Smooth muscle cell of the brain vasculature (primary cell): ENCODE results near the gene VEPH1.

ENCODE experiments used
- DNase-seq: peaks from one replicate; pipeline ENCODE4 v3.0.0-alpha.2; 2012; ENCODE audit warnings: low read depth, low spot score

The VEPH1 gene

DNA sequence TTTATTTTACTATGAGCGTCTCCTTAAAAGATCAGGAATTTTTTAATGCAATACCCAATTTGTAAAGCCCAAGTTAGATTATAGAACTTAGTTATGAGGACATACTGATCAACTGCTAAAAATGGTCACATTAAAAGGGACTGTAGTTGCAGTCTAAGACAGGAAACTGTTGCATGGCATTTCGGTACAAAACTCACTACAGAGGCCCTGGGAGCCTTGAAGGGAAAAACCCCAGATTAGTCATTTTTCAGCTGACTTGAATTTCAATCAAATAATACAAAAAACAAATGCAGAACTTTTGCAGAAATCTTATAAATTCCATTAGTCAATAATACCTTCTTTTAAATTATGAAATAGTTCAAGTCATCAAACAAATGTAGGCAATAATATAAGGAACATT is 73.5 kb downstream of the VEPH1 start:
- no peak for DNase-seq

- no peak for DNase-seq
These were observed 74.4 kb downstream of the VEPH1 start for GRCh38 chr3:157428853-157429252.

DNA sequence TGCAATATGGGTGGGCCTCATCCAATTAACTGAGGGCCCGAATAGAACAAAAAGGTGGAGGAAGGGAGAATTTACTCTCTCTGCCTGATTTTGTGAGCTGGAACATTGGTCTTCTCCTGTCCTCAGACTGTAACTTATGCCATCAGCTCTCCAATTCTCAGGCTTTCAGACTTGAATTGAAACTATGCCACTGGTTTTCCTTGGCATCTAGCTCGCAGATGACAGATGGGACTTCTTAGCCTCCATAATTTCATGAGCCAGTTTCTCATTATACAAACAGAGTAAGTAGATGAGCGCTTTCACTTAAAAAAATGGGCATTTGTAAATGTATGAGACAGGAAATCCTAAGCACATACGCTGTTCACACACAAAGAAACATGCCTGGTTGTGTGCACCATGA is 75.3 kb downstream of the VEPH1 start:
- no peak for DNase-seq

DNA sequence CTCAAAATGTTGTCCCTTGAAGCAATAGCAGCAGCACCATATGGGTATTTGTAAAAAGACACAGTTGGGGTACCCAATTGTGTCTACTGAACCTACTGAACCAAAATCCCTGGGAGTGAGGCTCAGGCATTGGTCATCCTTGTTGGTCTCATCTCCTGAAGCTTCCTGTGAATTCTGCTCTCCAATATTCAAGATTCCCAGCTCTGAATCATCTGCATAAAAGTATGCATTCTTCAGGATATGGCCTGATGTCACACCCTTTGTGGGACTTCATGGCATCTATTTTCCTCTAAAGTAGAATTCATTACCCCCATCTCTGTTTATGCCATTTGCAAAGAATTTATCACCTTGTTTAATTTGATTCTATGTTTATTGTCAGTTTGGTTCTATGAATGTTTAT is 79.9 kb downstream of the VEPH1 start:
- no peak for DNase-seq

- DNase-seq: no peak
These were observed 82.5 kb downstream of the VEPH1 start for GRCh38 chr3:157420606-157421130.

- no peak for DNase-seq
These were observed 85.1 kb downstream of the VEPH1 start for GRCh38 chr3:157418104-157418503.

DNA sequence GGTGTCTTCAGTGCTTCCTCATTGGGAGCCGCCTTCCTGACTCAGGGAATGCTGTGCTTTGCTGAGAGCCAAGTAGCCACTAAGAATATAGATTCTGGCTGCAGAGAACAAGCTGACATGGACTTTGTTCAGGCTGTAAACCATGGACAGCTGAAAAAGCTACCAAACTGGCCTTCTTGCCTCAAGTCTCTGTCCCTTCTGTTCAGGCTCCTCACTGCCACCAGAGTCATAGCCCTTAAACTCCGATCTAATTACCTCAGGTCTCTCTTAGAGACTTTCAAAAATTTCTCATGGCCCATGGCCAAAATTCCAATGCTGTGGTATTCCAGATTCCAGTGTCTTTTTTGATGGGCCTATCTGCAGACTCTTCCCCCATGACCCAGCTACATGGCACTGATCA is 86.0 kb downstream of the VEPH1 start:
- no peak for DNase-seq

DNA sequence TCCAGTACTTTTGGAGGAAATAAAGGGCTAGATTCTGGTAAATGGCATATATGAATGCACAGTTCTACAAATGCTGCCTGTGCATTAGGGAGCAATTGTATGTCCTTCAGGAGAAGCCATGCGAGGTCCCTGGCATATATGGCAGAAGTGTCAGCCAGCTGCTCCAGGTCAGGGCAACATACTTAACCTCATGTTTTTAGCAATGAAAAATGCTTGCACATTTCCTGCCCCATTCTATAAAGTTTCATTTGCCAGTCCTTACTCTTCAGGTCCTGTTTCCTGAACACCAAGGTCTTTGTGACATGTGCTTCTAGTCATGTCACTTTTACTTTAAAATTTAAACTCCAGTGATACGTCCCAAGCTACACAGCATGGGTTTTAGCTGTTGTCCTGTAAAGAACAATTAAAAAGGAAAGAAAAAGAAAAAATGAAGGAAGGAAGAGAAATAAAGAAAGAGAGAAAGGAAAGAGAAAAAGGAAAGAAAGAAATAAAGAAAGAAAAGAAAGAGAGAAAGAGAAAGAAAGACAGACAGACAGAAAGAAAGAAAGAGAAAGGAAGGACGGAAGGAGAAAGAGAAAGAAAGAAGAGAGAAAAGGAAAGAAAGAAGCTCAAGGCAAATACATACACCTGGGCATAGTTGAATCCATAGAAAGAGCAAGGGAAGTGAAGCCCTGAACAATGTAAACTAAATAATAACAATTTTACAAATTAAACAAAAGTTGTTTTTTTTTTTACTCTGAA is 86.7 kb downstream of the VEPH1 start:
- DNase-seq: no peak

- no peak for DNase-seq
These were observed 88.4 kb downstream of the VEPH1 start for GRCh38 chr3:157414861-157415260.

DNA sequence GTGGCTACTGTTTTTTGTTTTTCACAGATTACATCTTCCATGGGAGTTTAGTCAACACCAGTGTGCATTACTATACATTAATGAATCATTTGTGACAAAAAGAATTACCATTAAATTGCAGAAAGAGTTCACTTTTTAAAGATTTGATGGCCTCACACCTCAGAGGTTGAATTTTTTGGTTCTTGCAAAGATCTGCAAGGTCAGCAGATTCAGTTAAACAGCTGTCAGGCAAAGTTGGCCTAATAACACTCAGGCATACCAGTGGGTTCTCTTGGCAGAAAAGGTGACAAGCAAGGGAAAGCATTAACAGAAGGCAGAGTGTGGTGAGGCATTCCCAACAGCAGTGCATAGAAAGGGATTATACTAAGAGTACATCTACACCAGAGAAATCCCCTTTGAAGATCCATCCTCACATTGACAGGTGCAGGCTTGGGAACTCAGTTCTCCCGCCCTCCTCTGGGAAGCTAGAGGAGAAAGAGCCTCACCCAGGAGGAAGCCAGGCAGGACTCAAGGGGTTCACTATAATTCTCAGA is 90.8 kb downstream of the VEPH1 start:
- no peak for DNase-seq

DNA sequence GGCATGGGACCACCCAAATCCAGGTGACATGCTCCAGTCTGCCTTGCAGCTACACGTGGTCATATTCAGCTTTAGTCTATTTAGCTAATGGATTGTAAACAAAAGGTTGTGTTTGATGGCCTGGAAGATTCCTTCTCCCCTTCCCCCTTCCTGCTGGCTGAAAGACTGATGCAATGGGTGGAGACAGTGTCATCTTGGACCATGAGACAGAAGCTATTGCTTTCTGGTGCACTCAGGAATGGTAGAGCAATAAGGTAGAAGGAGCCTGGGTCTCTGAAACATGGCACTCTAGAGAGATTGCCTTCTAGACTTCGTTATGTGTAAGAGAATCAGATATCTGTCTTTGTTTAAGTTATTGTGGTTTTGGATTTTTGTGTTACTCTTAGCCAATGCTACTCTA is 92.3 kb downstream of the VEPH1 start:
- no peak for DNase-seq

GRCh38 chr3:157409516-157409915 is 93.7 kb downstream of the VEPH1 start:
- no peak for DNase-seq

DNA sequence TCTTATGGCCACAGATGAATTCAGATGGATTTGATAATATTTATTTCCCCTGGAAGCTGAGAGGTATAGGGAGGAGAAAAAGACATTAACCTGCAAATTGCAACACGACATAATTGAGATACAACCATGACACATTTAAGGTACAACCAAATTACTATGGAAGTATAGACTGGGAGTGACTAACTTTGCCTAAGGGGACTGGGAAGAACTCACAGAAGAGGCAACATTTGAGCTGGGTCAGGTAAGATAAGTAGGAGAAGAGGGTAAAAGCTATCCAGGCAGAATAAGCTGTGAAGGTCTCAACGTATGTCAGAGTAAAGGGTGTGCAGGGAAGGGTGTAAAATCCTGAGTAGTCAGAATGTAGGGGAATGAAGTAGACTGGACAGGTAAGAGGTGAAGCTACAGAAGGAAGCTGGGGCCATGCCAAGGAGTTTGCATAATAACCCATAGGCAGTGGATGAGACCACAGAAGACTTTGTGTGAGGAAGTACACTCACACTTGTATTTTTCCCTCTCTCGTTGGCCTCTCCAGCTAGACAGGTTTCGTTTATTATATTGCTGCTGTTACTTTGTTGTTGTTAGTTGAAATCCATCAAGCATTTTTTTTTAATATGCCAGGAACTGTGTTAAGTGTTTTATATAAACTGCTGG is 94.6 kb downstream of the VEPH1 start:
- no peak for DNase-seq

- no peak for DNase-seq
These were observed 95.4 kb downstream of the VEPH1 start for GRCh38 chr3:157407769-157408168.

DNA sequence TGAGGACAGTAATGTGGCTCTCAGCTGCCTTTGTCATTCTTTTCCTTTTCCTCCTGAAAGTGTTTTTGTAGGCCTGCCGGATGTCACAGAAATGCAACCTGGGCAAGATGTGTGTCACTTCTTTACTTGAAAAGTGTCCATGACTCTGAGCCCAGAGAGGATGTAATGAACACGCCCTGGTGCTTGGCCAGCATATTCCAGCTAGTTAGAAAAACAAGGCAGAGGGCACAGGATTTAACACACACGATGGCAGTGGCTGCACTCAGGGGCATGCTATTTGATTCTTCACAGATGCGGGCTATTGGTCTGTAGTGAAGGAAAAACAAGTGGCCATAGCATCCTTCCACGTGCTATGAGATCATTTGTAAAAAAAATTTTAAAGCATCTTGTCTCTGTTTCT is 96.8 kb downstream of the VEPH1 start:
- no peak for DNase-seq

GRCh38 chr3:157405457-157405856 is 97.8 kb downstream of the VEPH1 start:
- peak; percentile 64 for DNase-seq

DNA sequence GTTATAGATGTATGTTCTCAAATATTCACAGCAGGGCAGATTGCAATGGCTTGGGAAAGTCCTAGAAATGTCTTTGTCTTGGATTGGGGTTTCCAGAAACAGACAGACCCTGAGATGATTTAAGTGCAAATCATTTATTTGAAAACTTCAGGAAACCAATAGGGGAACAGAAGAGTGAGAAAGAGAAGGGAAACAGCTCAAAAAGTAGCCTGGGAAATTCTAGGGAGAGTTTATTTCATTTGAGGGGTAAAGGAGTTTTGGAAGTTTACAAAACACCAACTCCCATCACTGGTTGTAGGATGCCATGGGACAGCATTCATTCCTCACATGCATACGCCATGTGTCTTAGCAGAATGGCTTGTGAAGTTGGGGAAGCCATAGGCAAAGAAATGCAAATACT is 98.8 kb downstream of the VEPH1 start:
- DNase-seq: no peak

DNA sequence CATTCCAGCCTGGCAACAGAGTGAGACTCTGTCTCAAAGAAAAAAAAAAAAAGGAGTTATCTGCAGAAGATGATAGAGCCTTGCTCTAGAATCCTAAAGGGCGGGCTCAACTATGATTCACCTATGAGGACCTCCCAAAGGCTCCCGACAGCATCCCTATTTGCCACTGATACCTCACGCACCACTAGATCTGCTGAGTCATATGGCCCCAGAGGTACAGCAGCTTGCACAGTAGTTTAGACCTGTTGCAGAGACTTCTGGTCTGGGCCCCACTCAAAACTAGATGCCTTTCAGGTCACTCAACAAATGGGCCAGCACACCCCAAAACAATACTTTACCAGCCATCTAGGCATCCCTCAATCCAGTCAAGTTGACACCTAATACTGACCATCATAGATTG is 104.6 kb downstream of the VEPH1 start:
- no peak for DNase-seq

GRCh38 chr3:157394411-157394810 is 108.8 kb downstream of the VEPH1 start:
- no peak for DNase-seq

GRCh38 chr3:157393113-157393512 is 110.1 kb downstream of the VEPH1 start:
- DNase-seq: no peak

- DNase-seq: no peak
These were observed 111.1 kb downstream of the VEPH1 start for GRCh38 chr3:157392104-157392503.

GRCh38 chr3:157390713-157391515 is 112.3 kb downstream of the VEPH1 start:
- DNase-seq: no peak
